GM19023 (cell line): ENCODE data around the gene ROBO1.

Experiments used
- ATAC-seq: cut with Tn5 transposase; IDR thresholded peaks from one replicate; pipeline ENCODE4 v1.9.1; 2021; ENCODE audit warnings: mild to moderate bottlenecking, moderate library complexity; ENCODE audit not compliant: unreplicated experiment

The ROBO1 gene

GRCh38 chr3:79103307-79103706, 664.5 kb downstream of the ROBO1 start:
- ATAC-seq: no peak

GRCh38 chr3:79097964-79098660, 669.7 kb downstream of the ROBO1 start:
- no peak for ATAC-seq

GRCh38 chr3:79094654-79095053, 673.1 kb downstream of the ROBO1 start:
- no peak for ATAC-seq

GRCh38 chr3:79086514-79086913, 681.3 kb downstream of the ROBO1 start:
- ATAC-seq: peak; percentile 85

- no peak for ATAC-seq
Observed at GRCh38 chr3:79085171-79085570, 682.6 kb downstream of the ROBO1 start.

- ATAC-seq: no peak
Observed at GRCh38 chr3:79081335-79081734, 686.5 kb downstream of the ROBO1 start.

GRCh38 chr3:79074558-79074957, 693.2 kb downstream of the ROBO1 start:
- no peak for ATAC-seq

- ATAC-seq: no peak
Observed at GRCh38 chr3:79067734-79068133, 700.1 kb downstream of the ROBO1 start.

- no peak for ATAC-seq
Observed at GRCh38 chr3:79066481-79066880, 701.3 kb downstream of the ROBO1 start.

GRCh38 chr3:79063624-79064023, 704.2 kb downstream of the ROBO1 start:
- ATAC-seq: no peak

GRCh38 chr3:79057756-79058155, 710.0 kb downstream of the ROBO1 start:
- ATAC-seq: no peak

- no peak for ATAC-seq
Observed at GRCh38 chr3:79056498-79056897, 711.3 kb downstream of the ROBO1 start.

- no peak for ATAC-seq
Observed at GRCh38 chr3:79052054-79052681, 715.6 kb downstream of the ROBO1 start.

- no peak for ATAC-seq
Observed at GRCh38 chr3:79047581-79047980, 720.2 kb downstream of the ROBO1 start.

GRCh38 chr3:79041621-79042020, 726.2 kb downstream of the ROBO1 start:
- no peak for ATAC-seq

- no peak for ATAC-seq
Observed at GRCh38 chr3:79040701-79041100, 727.1 kb downstream of the ROBO1 start.

GRCh38 chr3:79040091-79040490, 727.7 kb downstream of the ROBO1 start:
- no peak for ATAC-seq

- ATAC-seq: no peak
Observed at GRCh38 chr3:79039192-79039591, 728.6 kb downstream of the ROBO1 start.

- no peak for ATAC-seq
Observed at GRCh38 chr3:79038636-79039035, 729.2 kb downstream of the ROBO1 start.

- ATAC-seq: no peak
Observed at GRCh38 chr3:79038057-79038456, 729.7 kb downstream of the ROBO1 start.

- no peak for ATAC-seq
Observed at GRCh38 chr3:79032686-79033318, 735.0 kb downstream of the ROBO1 start.

GRCh38 chr3:79030157-79030556, 737.6 kb downstream of the ROBO1 start:
- no peak for ATAC-seq
